CD4-positive, alpha-beta T cell treated with Interleukin-4 for 1 hour (primary cell): ENCODE measurements around the gene TFB2M.

Source experiments
- DNase-seq, 2 donors: peaks; one replicate each; pipeline ENCODE4 v3.0.0-alpha.2; 2020 to 2022

Gene TFB2M

GRCh38 chr1:246512230-246512629 is 53.8 kb downstream of the TFB2M start:
- no peak for DNase-seq

GRCh38 chr1:246511203-246511602 is 54.9 kb downstream of the TFB2M start:
- no peak for DNase-seq

- DNase-seq: no peak
These were observed 55.7 kb downstream of the TFB2M start for GRCh38 chr1:246510147-246511030.

- no peak for DNase-seq
These were observed 57.0 kb downstream of the TFB2M start for GRCh38 chr1:246508897-246509688.

- peak; percentile 80 for DNase-seq
These were observed 59.2 kb downstream of the TFB2M start, which contains the start of gene SMYD3 for GRCh38 chr1:246506674-246507481. TSS of gene SMYD3 (minus strand) at chr1:246507279.

GRCh38 chr1:246506367-246506673 is 59.7 kb downstream of the TFB2M start:
- no peak for DNase-seq

GRCh38 chr1:246503341-246503740 is 62.7 kb downstream of the TFB2M start:
- DNase-seq: no peak

- DNase-seq: peak in 1 of 2 donors; percentile 80
These were observed 68.6 kb downstream of the TFB2M start for GRCh38 chr1:246497331-246497915.

- DNase-seq: peak in 1 of 2 donors; percentile 23
These were observed 73.3 kb downstream of the TFB2M start for GRCh38 chr1:246492611-246493245.

- DNase-seq: no peak
These were observed 74.5 kb downstream of the TFB2M start for GRCh38 chr1:246491551-246492053.
